ENCODE results near the gene UPK2.

DNA sequence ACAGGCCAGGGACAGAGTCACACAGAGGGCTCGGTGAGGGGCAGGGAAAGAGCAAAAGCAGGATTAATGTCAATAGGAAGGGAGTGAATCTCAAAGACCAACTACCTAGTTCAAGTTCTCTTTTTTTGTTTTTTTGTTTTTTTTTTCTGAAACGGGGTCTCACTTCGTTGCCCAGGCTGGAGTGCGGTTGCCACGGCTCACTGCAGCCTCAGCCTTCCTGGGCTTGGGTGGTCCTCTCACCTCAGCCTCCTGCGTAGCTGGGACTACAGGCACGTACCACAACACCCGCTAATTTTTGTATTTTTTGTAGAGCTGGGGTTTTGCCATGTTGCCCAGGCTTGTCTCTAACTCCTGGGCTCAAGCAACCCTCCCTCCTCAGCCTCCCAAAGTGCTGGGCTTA lies 20.7 kb upstream of the UPK2 start:
- TF ChIP-seq, protein P1, sequence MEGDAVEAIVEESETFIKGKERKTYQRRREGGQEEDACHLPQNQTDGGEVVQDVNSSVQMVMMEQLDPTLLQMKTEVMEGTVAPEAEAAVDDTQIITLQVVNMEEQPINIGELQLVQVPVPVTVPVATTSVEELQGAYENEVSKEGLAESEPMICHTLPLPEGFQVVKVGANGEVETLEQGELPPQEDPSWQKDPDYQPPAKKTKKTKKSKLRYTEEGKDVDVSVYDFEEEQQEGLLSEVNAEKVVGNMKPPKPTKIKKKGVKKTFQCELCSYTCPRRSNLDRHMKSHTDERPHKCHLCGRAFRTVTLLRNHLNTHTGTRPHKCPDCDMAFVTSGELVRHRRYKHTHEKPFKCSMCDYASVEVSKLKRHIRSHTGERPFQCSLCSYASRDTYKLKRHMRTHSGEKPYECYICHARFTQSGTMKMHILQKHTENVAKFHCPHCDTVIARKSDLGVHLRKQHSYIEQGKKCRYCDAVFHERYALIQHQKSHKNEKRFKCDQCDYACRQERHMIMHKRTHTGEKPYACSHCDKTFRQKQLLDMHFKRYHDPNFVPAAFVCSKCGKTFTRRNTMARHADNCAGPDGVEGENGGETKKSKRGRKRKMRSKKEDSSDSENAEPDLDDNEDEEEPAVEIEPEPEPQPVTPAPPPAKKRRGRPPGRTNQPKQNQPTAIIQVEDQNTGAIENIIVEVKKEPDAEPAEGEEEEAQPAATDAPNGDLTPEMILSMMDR (IDR thresholded peaks at IDR 0.05; ENCODE audit: insufficient read depth, low read length): no peak
- no peak for TF ChIP-seq POLR2AphosphoS5 (IDR thresholded peaks at IDR 0.05; ENCODE audit: low read depth)
- TF ChIP-seq GABPA (IDR thresholded peaks at IDR 0.05; ENCODE audit: low read depth): no peak
- TF ChIP-seq REST (IDR thresholded peaks at IDR 0.05; ENCODE audit: insufficient replicate concordance, low read depth): no peak
- no peak for TF ChIP-seq SPI1 (IDR thresholded peaks at IDR 0.05; ENCODE audit: borderline replicate concordance, low read depth)

Data from HL-60 (cell line).